BLaER1 (cell line): ENCODE data around the gene PTPRE.
A peak's percentile ranks its signal among the peaks of the same experiment; 100 is the strongest.

Experiments
- H3K27ac ChIP-seq: shearing (Covaris generic); formaldehyde crosslinking; 2 replicates; pipeline ENCODE4 v1.8.1; 2022
- H3K27me3 ChIP-seq: shearing (Covaris generic); formaldehyde crosslinking; 2 replicates; pipeline ENCODE4 v1.8.1; 2022
- H3K36me3 ChIP-seq: shearing (Covaris generic); formaldehyde crosslinking; 2 replicates; pipeline ENCODE4 v1.8.1; 2022
- H3K4me1 ChIP-seq: shearing (Covaris generic); formaldehyde crosslinking; 2 replicates; pipeline ENCODE4 v1.8.1; 2022
- H3K4me2 ChIP-seq: shearing (Covaris generic); formaldehyde crosslinking; 2 replicates; pipeline ENCODE4 v1.8.1; 2022
- H3K4me3 ChIP-seq: shearing (Covaris generic); formaldehyde crosslinking; 2 replicates; pipeline ENCODE4 v1.8.1; 2022
- H3K9ac ChIP-seq: shearing (Covaris generic); formaldehyde crosslinking; 2 replicates; pipeline ENCODE4 v1.8.1; 2022
- H3K9me3 ChIP-seq: shearing (Covaris generic); formaldehyde crosslinking; 2 replicates; pipeline ENCODE4 v1.8.1; 2022
- H4K20me1 ChIP-seq: shearing (Covaris generic); formaldehyde crosslinking; 2 replicates; pipeline ENCODE4 v1.8.1; 2022
- Cebpa-rat ChIP-seq: shearing (Covaris generic); IDR thresholded peaks from 2 replicates; pipeline ENCODE4 v1.8.1; 2022

Gene PTPRE

GRCh38 chr10:127995939-127996338, 89.0 kb downstream of the PTPRE start:
- Histone ChIP-seq H3K9ac (no peak overlapping the region), H3K36me3 (no peaks in the 10 kb centered on the region), H3K27ac (no peak overlapping the region), H3K4me2 (no peak overlapping the region), H3K4me3 (no peak overlapping the region), H4K20me1 (no peaks in the 10 kb centered on the region), H3K27me3 (no peaks in the 10 kb centered on the region), H3K4me1 (peaks cover 62% of the 10 kb centered on the region), H3K9me3 (no peaks in the 10 kb centered on the region)
- no peak for TF ChIP-seq Cebpa-rat

GRCh38 chr10:127996586-127996985, 89.7 kb downstream of the PTPRE start:
- Histone ChIP-seq H3K4me2 (0 out of 2 replicates have a peak overlapping the region, but pooled peaks have one; percentile 71), H4K20me1 (no peaks in the 10 kb centered on the region), H3K27ac (no peak overlapping the region), H3K9me3 (no peaks in the 10 kb centered on the region), H3K27me3 (no peaks in the 10 kb centered on the region), H3K4me3 (no peak overlapping the region), H3K36me3 (no peaks in the 10 kb centered on the region), H3K4me1 (peaks cover 56% of the 10 kb centered on the region), H3K9ac (no peak overlapping the region)
- no peak for TF ChIP-seq Cebpa-rat

GRCh38 chr10:127997271-127997670, 90.4 kb downstream of the PTPRE start:
- Histone ChIP-seq H3K4me2 (peak overlapping the region; percentile 71), H3K36me3 (no peaks in the 10 kb centered on the region), H3K9me3 (no peaks in the 10 kb centered on the region), H3K27me3 (no peaks in the 10 kb centered on the region), H3K9ac (no peak overlapping the region), H3K4me3 (no peak overlapping the region), H3K4me1 (peaks cover 54% of the 10 kb centered on the region), H4K20me1 (no peaks in the 10 kb centered on the region), H3K27ac (no peak overlapping the region)
- no peak for TF ChIP-seq Cebpa-rat

GRCh38 chr10:127997937-127998336, 91.0 kb downstream of the PTPRE start:
- H3K4me1 ChIP-seq = peaks cover 53% of the 10 kb centered on the region
- TF ChIP-seq Cebpa-rat = no peak
- no peak overlapping the region for H3K4me3 ChIP-seq
- H3K9ac ChIP-seq = no peak overlapping the region
- H3K36me3 ChIP-seq = no peaks in the 10 kb centered on the region
- H4K20me1 ChIP-seq = no peaks in the 10 kb centered on the region
- peak overlapping the region; percentile 71 for H3K4me2 ChIP-seq
- no peaks in the 10 kb centered on the region for H3K9me3 ChIP-seq
- no peaks in the 10 kb centered on the region for H3K27me3 ChIP-seq
- no peak overlapping the region for H3K27ac ChIP-seq

- TF ChIP-seq Cebpa-rat = no peak
- Histone ChIP-seq H3K36me3 (no peaks in the 10 kb centered on the region), H3K27me3 (no peaks in the 10 kb centered on the region), H3K4me1 (peaks cover 46% of the 10 kb centered on the region), H4K20me1 (no peaks in the 10 kb centered on the region), H3K9ac (no peak overlapping the region), H3K27ac (no peak overlapping the region), H3K4me3 (no peak overlapping the region), H3K9me3 (no peaks in the 10 kb centered on the region), H3K4me2 (peak overlapping the region; percentile 71)
Measured at GRCh38 chr10:127998501-127999144, 91.7 kb downstream of the PTPRE start.

- Histone ChIP-seq H3K9me3 (no peaks in the 10 kb centered on the region), H4K20me1 (no peaks in the 10 kb centered on the region), H3K4me2 (peak overlapping the region; percentile 71), H3K9ac (no peak overlapping the region), H3K4me1 (peaks cover 46% of the 10 kb centered on the region), H3K27ac (no peak overlapping the region), H3K36me3 (no peaks in the 10 kb centered on the region), H3K4me3 (no peak overlapping the region), H3K27me3 (no peaks in the 10 kb centered on the region)
- TF ChIP-seq Cebpa-rat = no peak
Measured at GRCh38 chr10:127999297-128000129, 92.6 kb downstream of the PTPRE start.

- H3K27ac ChIP-seq = no peak overlapping the region
- H3K4me2 ChIP-seq = no peak overlapping the region
- no peaks in the 10 kb centered on the region for H3K27me3 ChIP-seq
- TF ChIP-seq Cebpa-rat = no peak
- no peak overlapping the region for H3K4me3 ChIP-seq
- H4K20me1 ChIP-seq = no peaks in the 10 kb centered on the region
- H3K4me1 ChIP-seq = peaks cover 46% of the 10 kb centered on the region
- H3K9ac ChIP-seq = no peak overlapping the region
- H3K36me3 ChIP-seq = no peaks in the 10 kb centered on the region
- no peaks in the 10 kb centered on the region for H3K9me3 ChIP-seq
Measured at GRCh38 chr10:128000471-128001362, 93.8 kb downstream of the PTPRE start.

- Histone ChIP-seq H3K9ac (no peak overlapping the region), H3K27ac (no peak overlapping the region), H3K4me2 (no peak overlapping the region), H3K9me3 (no peaks in the 10 kb centered on the region), H4K20me1 (no peaks in the 10 kb centered on the region), H3K27me3 (no peaks in the 10 kb centered on the region), H3K4me1 (peaks cover 46% of the 10 kb centered on the region), H3K36me3 (no peaks in the 10 kb centered on the region), H3K4me3 (no peak overlapping the region)
- no peak for TF ChIP-seq Cebpa-rat
Measured at GRCh38 chr10:128001363-128001745, 94.5 kb downstream of the PTPRE start.

- H3K9ac ChIP-seq = no peak overlapping the region
- H3K9me3 ChIP-seq = no peaks in the 10 kb centered on the region
- H4K20me1 ChIP-seq = no peaks in the 10 kb centered on the region
- H3K4me1 ChIP-seq = peaks cover 41% of the 10 kb centered on the region
- H3K27ac ChIP-seq = no peak overlapping the region
- H3K4me3 ChIP-seq = no peak overlapping the region
- no peaks in the 10 kb centered on the region for H3K36me3 ChIP-seq
- peak overlapping the region; percentile 36; the same call in 1 of the 2 replicates for H3K4me2 ChIP-seq
- H3K27me3 ChIP-seq = no peaks in the 10 kb centered on the region
- TF ChIP-seq Cebpa-rat = no peak
Measured at GRCh38 chr10:128001849-128002248, 94.9 kb downstream of the PTPRE start.
